GM12874 (cell line): Measurements from ENCODE around the gene CASZ1.

Experiments
- TF ChIP-seq, protein P1 (sequence below): IDR thresholded peaks from 2 replicates; pipeline ENCODE4 v1.5.1; 2011; ENCODE audit warnings: low read depth, mild to moderate bottlenecking, control low read depth, low read length, moderate library complexity; ENCODE audit not compliant: insufficient read depth

The CASZ1 gene

GRCh38 chr1:10621906-10622305 lies 174.5 kb downstream of the CASZ1 start:
- TF ChIP-seq, protein P1, sequence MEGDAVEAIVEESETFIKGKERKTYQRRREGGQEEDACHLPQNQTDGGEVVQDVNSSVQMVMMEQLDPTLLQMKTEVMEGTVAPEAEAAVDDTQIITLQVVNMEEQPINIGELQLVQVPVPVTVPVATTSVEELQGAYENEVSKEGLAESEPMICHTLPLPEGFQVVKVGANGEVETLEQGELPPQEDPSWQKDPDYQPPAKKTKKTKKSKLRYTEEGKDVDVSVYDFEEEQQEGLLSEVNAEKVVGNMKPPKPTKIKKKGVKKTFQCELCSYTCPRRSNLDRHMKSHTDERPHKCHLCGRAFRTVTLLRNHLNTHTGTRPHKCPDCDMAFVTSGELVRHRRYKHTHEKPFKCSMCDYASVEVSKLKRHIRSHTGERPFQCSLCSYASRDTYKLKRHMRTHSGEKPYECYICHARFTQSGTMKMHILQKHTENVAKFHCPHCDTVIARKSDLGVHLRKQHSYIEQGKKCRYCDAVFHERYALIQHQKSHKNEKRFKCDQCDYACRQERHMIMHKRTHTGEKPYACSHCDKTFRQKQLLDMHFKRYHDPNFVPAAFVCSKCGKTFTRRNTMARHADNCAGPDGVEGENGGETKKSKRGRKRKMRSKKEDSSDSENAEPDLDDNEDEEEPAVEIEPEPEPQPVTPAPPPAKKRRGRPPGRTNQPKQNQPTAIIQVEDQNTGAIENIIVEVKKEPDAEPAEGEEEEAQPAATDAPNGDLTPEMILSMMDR: no peak

- TF ChIP-seq, protein P1: no peak
Observed at GRCh38 chr1:10620776-10621175, 175.7 kb downstream of the CASZ1 start.

DNA sequence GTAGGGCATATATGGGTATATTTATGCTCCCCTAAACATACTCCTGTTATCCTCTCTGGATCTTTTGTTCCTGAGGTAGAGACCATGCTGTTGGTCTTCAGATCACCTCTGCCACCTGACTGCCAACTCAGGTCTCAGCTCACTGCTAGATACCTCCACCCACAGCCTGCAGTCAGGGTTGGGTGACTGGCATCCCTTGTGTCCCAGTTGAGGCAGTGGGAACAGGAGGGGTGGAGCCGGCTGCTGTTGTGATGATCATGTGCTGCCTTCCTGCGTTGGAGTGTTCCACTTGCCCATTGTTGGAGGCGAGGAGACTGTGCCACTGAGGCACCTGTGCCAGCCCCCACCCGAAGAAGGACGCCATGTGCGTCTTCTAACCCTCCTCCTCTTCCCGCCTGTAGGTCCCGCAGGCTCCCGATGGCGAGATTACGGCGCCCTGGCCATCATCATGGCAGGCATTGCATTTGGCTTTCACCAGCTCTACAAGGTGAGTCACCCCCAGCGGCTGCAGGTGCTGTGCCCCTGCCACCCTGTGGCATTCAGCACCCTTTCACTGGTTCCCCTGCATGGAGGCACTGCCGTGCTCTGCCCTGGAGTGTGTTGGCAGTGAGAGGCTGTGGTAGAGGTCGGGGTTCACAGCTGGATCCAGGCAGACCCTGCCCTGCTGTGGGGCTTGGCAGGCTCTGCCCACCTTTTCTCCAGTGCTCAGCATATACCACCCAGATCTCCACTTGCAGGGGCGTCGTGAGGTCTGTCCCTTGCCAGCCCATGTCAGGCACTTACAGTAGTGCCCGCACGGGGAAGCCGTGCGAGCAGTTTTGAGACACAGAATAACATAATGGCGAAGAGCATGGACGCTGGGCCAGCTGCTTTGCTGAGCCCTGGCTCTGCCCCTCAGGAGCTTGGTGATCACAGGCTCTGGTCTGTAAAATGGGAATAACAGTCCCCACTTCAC lies 178.2 kb downstream of the CASZ1 start:
- TF ChIP-seq, protein P1: no peak

DNA sequence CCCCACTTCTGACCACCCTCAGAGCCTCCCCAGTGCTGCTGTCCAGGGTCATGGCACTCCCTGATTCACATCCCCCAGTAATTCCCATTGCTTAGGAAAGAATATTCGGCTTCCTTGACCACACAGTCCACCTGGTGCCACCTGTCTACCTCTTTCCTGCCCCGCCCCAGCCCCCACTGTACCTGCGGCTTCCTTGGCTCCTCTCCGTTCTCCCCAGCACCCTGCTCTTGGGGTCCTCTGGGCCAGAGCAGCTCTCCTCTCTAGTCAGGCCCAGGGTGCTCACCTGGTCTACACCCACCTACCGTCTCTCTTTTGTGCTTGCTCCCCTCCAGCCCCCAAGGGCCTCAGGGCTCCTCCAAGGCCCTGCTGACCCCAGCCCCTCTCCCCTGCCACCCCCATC lies 179.1 kb downstream of the CASZ1 start:
- TF ChIP-seq, protein P1: no peak

DNA sequence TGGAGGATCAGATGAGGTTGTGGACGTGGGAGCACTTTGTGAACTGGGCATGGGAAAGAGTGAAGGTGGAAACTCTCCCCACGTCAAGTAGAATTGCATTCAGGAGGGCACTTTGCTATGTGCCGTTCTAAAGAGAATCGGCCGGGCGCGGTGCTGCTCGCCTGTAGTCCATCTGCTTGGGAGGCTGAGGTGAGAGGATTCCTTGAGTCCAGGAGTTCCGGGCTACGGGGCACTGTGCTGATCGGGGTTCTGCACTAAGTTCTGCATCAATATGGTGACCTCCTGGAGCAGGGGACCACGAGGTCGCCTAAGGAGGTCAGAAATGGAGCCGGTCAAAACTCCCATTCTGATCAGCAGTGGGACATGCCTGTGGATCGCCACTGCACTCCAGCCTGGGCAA lies 179.8 kb downstream of the CASZ1 start:
- TF ChIP-seq, protein P1: no peak

DNA sequence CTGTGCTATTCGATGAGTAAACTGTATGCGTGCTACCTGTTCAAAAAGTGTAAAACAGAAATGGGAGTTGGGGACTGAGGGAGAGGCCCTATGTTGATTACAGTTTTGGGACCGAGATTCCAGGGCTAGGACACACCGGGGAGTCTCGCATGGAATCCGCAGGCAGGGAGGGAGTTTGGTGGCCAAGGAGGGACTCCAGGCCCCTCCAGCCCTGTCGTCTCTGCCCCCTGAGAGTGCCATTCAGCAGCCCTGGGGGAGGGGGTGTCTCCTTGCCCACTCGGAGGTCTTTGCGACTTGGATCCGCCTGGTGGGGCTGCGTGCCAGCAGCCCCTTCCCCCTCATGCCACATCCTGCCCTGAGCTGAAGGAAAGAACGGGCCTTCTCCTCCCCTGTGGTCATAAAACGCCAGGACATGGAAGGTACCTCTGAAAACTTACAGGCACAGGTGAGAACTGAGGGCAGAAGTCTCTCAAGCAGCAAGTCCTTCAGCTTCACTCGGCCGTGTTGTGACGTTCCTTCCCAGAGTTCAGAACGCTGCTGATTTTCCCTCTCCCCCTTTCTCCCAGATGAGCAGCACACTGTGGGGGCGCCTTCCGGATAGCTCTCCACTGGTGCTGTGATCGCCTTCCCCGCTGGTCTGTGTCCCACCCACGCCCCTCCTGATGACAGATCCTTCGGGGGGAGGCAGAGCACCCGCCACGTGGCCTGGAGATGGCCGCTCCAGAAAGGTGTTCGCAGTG lies 180.3 kb downstream of the CASZ1 start:
- TF ChIP-seq, protein P1: no peak

DNA sequence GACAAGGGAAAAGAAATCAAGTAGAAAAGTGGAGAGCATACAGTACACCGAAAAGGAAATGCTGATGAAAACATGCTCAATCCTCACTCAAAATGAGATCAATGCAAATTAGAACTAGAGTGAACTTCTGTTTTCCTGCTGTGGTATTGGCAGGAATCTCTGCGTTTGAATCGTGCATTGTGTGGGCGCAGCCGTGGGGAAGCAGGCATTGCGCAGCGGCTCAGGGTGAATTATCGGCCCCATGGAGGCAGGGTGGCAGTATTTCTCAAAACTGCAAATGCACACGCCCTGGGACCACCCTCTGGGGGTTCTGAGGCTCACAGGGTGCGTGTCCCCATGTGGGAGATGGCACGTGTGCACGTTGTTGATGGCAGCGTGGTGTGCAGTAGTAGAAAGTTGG lies 181.1 kb downstream of the CASZ1 start:
- TF ChIP-seq, protein P1: no peak
